Endothelial cell of umbilical vein (primary cell): ENCODE data around the gene LRCH3. TPM values are rescaled to one million over a fixed set of nuclear protein-coding genes. Genes with fewer than 3 reads are reported as not detected.

ENCODE experiments used
- BruUV-seq: library from RNA; stranded (reverse); fragments of 400-500 nt; replicated peaks from 2 replicates; lab custom pipeline; 2021; lab: Mats Ljungman, UMichigan
- CTCF ChIA-PET: fragments of 300-600, 350-600 bp; sonication (Branson Sonifier 250); formaldehyde crosslinking; loops from one replicate; lab custom pipeline; 2021; ENCODE audit warnings: antibody characterized with exemption, inconsistent platforms; lab: Charles Lee
- POLR2A ChIA-PET: fragments of 300-600, 350-600 bp; sonication (Branson Sonifier 250); formaldehyde crosslinking; loops from one replicate; lab custom pipeline; 2021; ENCODE audit warnings: antibody characterized with exemption, inconsistent platforms; lab: Charles Lee
- DNase-seq: peaks from one replicate; pipeline ENCODE4 v3.0.0-alpha.2; 2011; ENCODE audit warnings: low read depth, low spot score
- FAIRE-seq: peaks from 2 replicates; lab custom pipeline; 2011; peaks lifted over from hg19 to GRCh38; lab: Jason Lieb, UNC
- H2AFZ ChIP-seq: 2 replicates; pipeline ENCODE4 v1.6.0; 2012; ENCODE audit warnings: low read depth, low read length, control low read depth, inconsistent platforms
- H3K27ac ChIP-seq: 2 replicates; pipeline ENCODE4 v1.5.1; 2011; ENCODE audit warnings: low read depth, mild to moderate bottlenecking, control low read depth, low read length, moderate library complexity; ENCODE audit not compliant: insufficient read depth
- H3K27me3 ChIP-seq, 2 experiments: 2 replicates each; pipeline versions ENCODE4 v1.6.0 to v1.6.1; 2011; ENCODE audit warnings: low read length in 2 of 2, mixed read lengths in 1 of 2; ENCODE audit not compliant: control insufficient read depth in 2 of 2, insufficient read depth in 2 of 2
- H3K36me3 ChIP-seq, 2 experiments: 2 replicates in 1 of 2; 3 replicates in 1 of 2; pipeline ENCODE4 v1.5.1; 2011; ENCODE audit warnings: low read length in 2 of 2, mild to moderate bottlenecking in 1 of 2, moderate library complexity in 1 of 2; ENCODE audit not compliant: control insufficient read depth in 2 of 2, insufficient read depth in 2 of 2; ENCODE audit errors: extremely low read depth in 1 of 2
- H3K4me1 ChIP-seq: 3 replicates; pipeline ENCODE4 v1.5.1; 2011; ENCODE audit warnings: mild to moderate bottlenecking, low read length; ENCODE audit not compliant: control insufficient read depth, insufficient read depth; ENCODE audit errors: extremely low read depth
- H3K4me2 ChIP-seq: 2 replicates; pipeline ENCODE4 v1.6.1; 2011; ENCODE audit warnings: low read length, control low read depth, mixed read lengths; ENCODE audit not compliant: insufficient read depth
- H3K4me3 ChIP-seq, 3 experiments: fragments of 200-600 bp in 1 of 3; sonication (generic), shearing (Covaris generic) in 1 of 3; replicated peaks in 1 of 3; 2 replicates each; pipeline ENCODE4 v1.5.1; 2011 to 2016; ENCODE audit warnings: control low read depth in 3 of 3, low read length in 3 of 3, mild to moderate bottlenecking in 2 of 3, inconsistent platforms in 1 of 3, low read depth in 1 of 3, moderate library complexity in 1 of 3; ENCODE audit not compliant: insufficient read depth in 1 of 3
- H3K79me2 ChIP-seq: 2 replicates; pipeline ENCODE4 v1.6.0; 2012; ENCODE audit warnings: low read length, inconsistent platforms; ENCODE audit not compliant: control insufficient read depth, insufficient read depth
- H3K9ac ChIP-seq: replicated peaks from 2 replicates; pipeline ENCODE3; 2011; ENCODE audit warnings: low read length, control low read depth; ENCODE audit not compliant: insufficient read depth; ENCODE audit errors: extremely low read depth
- H3K9me1 ChIP-seq: replicated peaks from 3 replicates; pipeline ENCODE4 v1.6.0; 2011; ENCODE audit warnings: mild to moderate bottlenecking, low read length; ENCODE audit not compliant: control insufficient read depth, insufficient read depth; ENCODE audit errors: extremely low read depth
- H3K9me3 ChIP-seq: replicated peaks from 2 replicates; pipeline ENCODE4 v1.5.1; 2012; ENCODE audit warnings: low read length, inconsistent platforms; ENCODE audit not compliant: control insufficient read depth, insufficient read depth
- H4K20me1 ChIP-seq: replicated peaks from 2 replicates; pipeline ENCODE3; 2011; ENCODE audit warnings: mild to moderate bottlenecking, low read length; ENCODE audit not compliant: control insufficient read depth, insufficient read depth; ENCODE audit errors: extremely low read depth
- CTCF ChIP-seq, 2 donors: IDR thresholded peaks; 1 replicate in 1 of 2; 2 replicates in 1 of 2; pipeline ENCODE4 v1.5.1; 2011; ENCODE audit warnings: low read length in 2 of 2, mild to moderate bottlenecking in 2 of 2, moderate library complexity in 2 of 2, control low read depth in 1 of 2, inconsistent platforms in 1 of 2, low read depth in 1 of 2; ENCODE audit not compliant: insufficient read depth in 1 of 2; ENCODE audit errors: extremely low read depth in 1 of 2
- EZH2 ChIP-seq: IDR thresholded peaks from 2 replicates; pipeline ENCODE4 v1.6.1; 2012; ENCODE audit warnings: borderline replicate concordance, low read depth, mild to moderate bottlenecking, moderate library complexity, low read length, inconsistent platforms; ENCODE audit not compliant: severe bottlenecking
- FOS ChIP-seq: IDR thresholded peaks from 2 replicates; pipeline ENCODE4 v1.6.1; 2011; ENCODE audit warnings: mild to moderate bottlenecking, low read length, moderate library complexity, borderline replicate concordance; ENCODE audit not compliant: insufficient read depth
- GATA2 ChIP-seq: IDR thresholded peaks from 2 replicates; pipeline ENCODE4 v1.7.0; 2011; ENCODE audit warnings: low read depth, mild to moderate bottlenecking, moderate library complexity, mixed read lengths, low read length; ENCODE audit not compliant: insufficient read length, insufficient read depth
- JUN ChIP-seq: IDR thresholded peaks from 2 replicates; pipeline ENCODE4 v1.6.1; 2011; ENCODE audit warnings: borderline replicate concordance, low read depth; ENCODE audit not compliant: insufficient read length, insufficient read depth
- MYC ChIP-seq: IDR thresholded peaks from one replicate; pipeline ENCODE4 v1.6.1; 2011; ENCODE audit warnings: mild to moderate bottlenecking, low read depth, low read length
- POLR2A ChIP-seq: IDR thresholded peaks from 2 replicates; pipeline ENCODE4 v1.6.1; 2012; ENCODE audit warnings: low read depth, mild to moderate bottlenecking, control low read depth, low read length
- POLR2AphosphoS5 ChIP-seq: IDR thresholded peaks from 2 replicates; pipeline ENCODE4 v1.6.1; 2012; ENCODE audit warnings: low read depth, mild to moderate bottlenecking, control low read depth, low read length, moderate library complexity; ENCODE audit not compliant: insufficient read depth
- dilution Hi-C: fragments of 300-500 bp; cut with MboI; formaldehyde crosslinking; loops from one replicate; pipeline ENCODE4 v1.15.0; 2019; ENCODE audit warnings: low sequenced_read_pairs; ENCODE audit not compliant: extremely low pct_ligation_motif_present
- intact Hi-C: fragments of 100-400 bp; cut with micrococcal nuclease; formaldehyde crosslinking; loops from one replicate; pipeline ENCODE4 v1.10.0; 2022
- polyA plus RNA-seq, 4 experiments: library from polyadenylated mRNA; depleted of rRNA in 3 of 4; stranded (reverse) in 3 of 4; unstranded in 1 of 4; fragments of >200 nt; gene quantifications; 2 replicates each; pipeline versions ENCODE4 v1.2.1 to v1.2.3, GENCODE V29; 2011 to 2012; ENCODE audit warnings: missing spikeins in 1 of 4
- total RNA-seq: library from RNA; stranded (reverse); gene quantifications from 2 replicates; pipeline ENCODE4 v1.2.3, GENCODE V29; 2021
- TF ChIP-seq, protein P1 (sequence below): IDR thresholded peaks from 2 replicates; pipeline ENCODE4 v1.6.1; 2011; ENCODE audit not compliant: insufficient read depth, insufficient read length

The LRCH3 gene
- total and polyA plus RNA-seq, 2 donors (not counting 3 experiments of a cell fraction or from before 2014, with no cell fraction given) = 43.9 to 60.3 TPM

- FAIRE-seq (no peak), DNase-seq (no peak)
- Histone ChIP-seq H3K27ac (no peak overlapping the region), H3K4me3 (no peak overlapping the region), H3K4me1 (no peaks in the 10 kb centered on the region), H2AFZ (no peak overlapping the region), H4K20me1 (no peaks in the 10 kb centered on the region), H3K9me1 (no peaks in the 10 kb centered on the region), H3K9me3 (no peaks in the 10 kb centered on the region), H3K79me2 (no peaks in the 10 kb centered on the region), H3K27me3 (no peaks in the 10 kb centered on the region), H3K9ac (no peak overlapping the region), H3K4me2 (no peak overlapping the region), H3K36me3 (peaks cover 12 to 21% of the 10 kb centered on the region in 2 experiments)
- TF ChIP-seq, protein P1, sequence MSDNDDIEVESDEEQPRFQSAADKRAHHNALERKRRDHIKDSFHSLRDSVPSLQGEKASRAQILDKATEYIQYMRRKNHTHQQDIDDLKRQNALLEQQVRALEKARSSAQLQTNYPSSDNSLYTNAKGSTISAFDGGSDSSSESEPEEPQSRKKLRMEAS = no peak
- no peak for TF ChIP-seq POLR2A
- no peak for TF ChIP-seq FOS
- TF ChIP-seq JUN = no peak
- intact Hi-C loops = no loop called here
- BruUV-seq = no TSS peak
- POLR2A ChIA-PET = no interaction called here
- dilution Hi-C loops = no loop called here
- CTCF ChIA-PET = no interaction called here
These were observed 44.5 kb downstream of the LRCH3 start for GRCh38 chr3:197835509-197835908.

GRCh38 chr3:197836244-197836643 is 45.2 kb downstream of the LRCH3 start:
- peaks cover 11 to 18% of the 10 kb centered on the region in 2 experiments for H3K36me3 ChIP-seq
- FAIRE-seq = no peak
- dilution Hi-C loops = no loop called here
- no peak overlapping the region for H2AFZ ChIP-seq
- intact Hi-C loops = no loop called here
- H3K27ac ChIP-seq = no peak overlapping the region
- H3K27me3 ChIP-seq = no peaks in the 10 kb centered on the region
- H3K9ac ChIP-seq = no peak overlapping the region
- BruUV-seq = no TSS peak
- H3K4me1 ChIP-seq = no peaks in the 10 kb centered on the region
- H3K4me2 ChIP-seq = no peak overlapping the region
- H3K79me2 ChIP-seq = no peaks in the 10 kb centered on the region
- no peaks in the 10 kb centered on the region for H3K9me1 ChIP-seq
- TF ChIP-seq GATA2 (no peak), FOS (no peak), JUN (no peak), POLR2A (no peak), MYC (no peak), CTCF (IDR thresholded peaks at IDR 0.05; ENCODE audit: extremely low read depth in 1 of 2, insufficient read depth in 1 of 2, low read depth in 1 of 2, low read length in 2 of 2) (no peak), POLR2AphosphoS5 (no peak), EZH2 (no peak)
- TF ChIP-seq, protein P1 = no peak
- H4K20me1 ChIP-seq = no peaks in the 10 kb centered on the region
- CTCF ChIA-PET = no interaction called here
- DNase-seq = no peak
- POLR2A ChIA-PET = no interaction called here
- H3K4me3 ChIP-seq = no peak overlapping the region
- no peaks in the 10 kb centered on the region for H3K9me3 ChIP-seq
